Measurements from ENCODE around the gene RALB. TPM values are rescaled to one million over a fixed set of nuclear protein-coding genes. Genes with fewer than 3 reads are reported as not detected.
A peak's percentile ranks its signal among the peaks of the same experiment; 100 is the strongest.

The RALB gene
- polyA plus RNA-seq, 1 donor = 48.5 TPM

DNA sequence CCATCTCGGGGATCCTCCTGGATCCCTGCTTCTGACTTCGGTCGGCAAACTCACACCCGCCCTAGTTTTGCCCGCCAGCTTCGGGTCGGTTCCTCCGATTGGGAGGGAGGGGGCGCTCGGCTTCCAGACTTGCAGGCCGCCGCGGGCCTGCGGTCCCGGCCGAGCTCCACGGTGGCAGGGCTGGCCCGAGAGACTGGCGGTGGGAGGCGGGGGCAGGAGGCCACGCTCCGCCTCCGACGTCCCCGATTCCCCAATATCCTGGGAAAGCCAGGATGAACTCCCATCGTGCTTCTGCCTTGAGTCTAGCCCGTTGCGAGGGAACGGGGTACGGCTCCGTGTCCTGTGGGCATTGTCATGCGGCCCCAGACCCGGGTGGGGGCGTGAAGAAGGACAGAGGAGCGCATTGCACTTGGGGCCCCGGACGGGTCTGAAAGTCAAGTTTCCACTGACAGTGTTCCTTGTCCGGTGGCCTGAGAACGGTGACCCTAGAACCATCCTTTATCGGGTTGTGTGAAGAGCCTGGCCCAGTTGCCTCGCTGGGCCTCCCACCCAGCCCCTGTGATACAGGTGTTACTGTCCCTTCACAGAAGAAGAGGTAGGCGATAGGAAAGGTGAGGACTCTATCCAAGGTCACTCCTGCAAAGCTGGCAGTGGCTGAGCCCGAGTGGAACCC is 90.9 kb downstream of the RALB start:
- DNase-seq = peak; percentile 82

Other genes starting within 250 kb of the RALB start
- 15.4 TPM for gene EPB41L5, start 239.8 kb upstream of the RALB start, polyA plus RNA-seq (ENCODE audit: insufficient read length)
- gene TMEM185B, start 29.5 kb upstream of the RALB start, polyA plus RNA-seq (ENCODE audit: insufficient read length) = 16.7 TPM
- gene INHBB, start 93.3 kb downstream of the RALB start, polyA plus RNA-seq (ENCODE audit: insufficient read length) = 0.90 TPM